H4 (cell line): ENCODE data around the gene TRAPPC2L. TPM values are rescaled to one million over a fixed set of nuclear protein-coding genes. Genes with fewer than 3 reads are reported as not detected.
"Not testable (repeated sequence)": the region's sequence is repeated elsewhere in the genome, so short reads cannot be mapped to it uniquely, and the experiment has no call there.

Source experiments
- DNase-seq: peaks from one replicate; pipeline ENCODE4 v3.0.0-alpha.2; 2015; ENCODE audit warnings: low spot score
- total RNA-seq: library from RNA; depleted of rRNA; stranded (reverse); fragments of >200 nt; shearing (Covaris generic); gene quantifications from 2 replicates; pipeline ENCODE4 v1.2.3, GENCODE V29; 2014

TRAPPC2L gene
- total RNA-seq, 1 experiment from 2014 or later = 50.7 TPM

DNA sequence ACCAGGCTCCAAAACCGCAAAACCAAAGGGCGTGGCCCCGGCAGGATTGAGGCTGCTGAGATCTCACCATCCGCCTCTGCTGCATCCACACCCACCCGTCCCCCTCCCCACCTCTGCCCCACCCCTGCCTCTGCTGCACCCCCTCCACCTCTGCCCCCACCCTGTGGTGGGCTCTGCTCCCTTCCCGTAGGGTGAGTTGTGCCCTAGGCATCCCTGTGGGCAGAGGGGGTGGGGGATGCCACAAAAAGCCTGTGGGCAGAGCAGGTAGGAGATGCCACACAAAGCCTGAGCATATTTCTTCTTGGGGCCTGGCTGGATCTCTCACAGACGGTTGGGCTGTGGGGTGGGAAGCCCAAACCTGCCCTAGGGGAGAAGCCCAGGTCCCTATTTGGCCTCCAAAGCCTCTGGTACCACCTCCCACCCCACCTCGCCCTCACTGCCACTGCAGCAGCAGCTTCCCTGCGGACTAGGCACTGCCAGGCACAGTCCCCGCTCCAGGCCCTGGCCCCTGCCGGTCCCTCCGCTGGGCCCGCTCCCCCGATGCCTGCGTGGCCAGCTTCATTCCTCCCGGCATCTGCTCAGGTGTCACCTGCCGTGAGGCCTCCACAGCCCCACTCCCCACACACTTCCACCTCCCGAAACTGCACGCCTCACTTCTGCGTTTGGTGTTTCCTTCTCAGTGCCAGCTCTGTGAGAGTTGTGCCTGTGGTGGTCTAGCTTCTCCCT lies 20.8 kb downstream of the TRAPPC2L start:
- DNase-seq = no peak

DNA sequence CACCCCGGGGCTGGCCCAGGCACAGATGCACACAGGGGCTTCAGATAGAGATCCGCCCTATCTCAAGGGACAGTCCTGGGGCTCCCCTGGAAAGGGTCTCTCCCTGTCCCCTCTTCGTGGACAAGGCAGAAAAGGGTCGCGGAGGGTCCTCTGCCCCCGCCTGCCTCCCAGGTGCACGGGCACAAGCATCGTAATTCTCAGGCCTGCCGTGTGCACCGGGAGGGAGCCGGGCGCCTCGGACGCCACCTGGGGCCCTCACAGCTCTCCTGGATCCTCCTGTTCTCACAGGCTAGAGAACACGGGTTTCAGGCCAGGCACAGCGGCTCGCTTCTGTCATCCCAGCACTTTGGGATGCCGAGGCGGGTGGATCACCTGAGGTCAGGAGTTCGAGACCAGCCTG lies 21.4 kb downstream of the TRAPPC2L start:
- no peak for DNase-seq

DNA sequence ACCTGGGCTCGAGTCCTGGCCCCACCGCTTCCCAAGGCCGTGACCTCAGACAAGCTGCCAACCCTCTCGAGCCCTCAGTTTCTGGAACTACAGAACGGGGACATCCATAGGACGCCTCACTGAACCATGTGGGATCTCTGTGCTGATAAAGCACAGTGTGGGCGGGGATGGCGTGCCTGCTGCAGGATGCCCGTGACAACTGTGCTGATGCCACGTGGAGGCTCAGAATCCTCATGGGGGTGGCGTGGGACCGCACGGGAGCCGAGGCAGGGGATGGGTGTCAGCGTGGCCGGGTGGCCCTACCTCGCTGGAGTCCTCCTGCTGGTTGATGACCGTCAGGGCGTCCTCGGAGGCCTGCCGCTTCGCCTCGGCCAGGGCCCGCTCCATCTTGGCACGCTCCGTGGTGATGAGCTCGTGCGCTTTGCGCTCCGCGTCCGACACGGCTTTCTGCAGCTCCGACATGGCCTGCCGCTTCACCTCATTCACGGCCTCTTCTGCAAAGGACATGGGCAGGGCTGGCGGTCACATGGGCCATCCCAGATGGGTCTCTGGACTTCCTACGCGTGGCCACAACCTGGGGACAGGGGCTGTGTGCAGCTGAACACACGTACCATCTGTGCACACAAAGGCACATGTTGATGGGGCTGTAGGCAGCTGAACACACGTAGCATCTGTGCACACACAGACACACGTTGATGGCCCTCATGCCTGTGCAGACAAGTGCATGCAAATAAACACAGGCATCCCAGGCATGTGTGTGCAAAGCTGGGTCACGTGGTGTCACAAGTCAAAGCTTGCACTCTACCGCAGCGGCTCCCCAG lies 22.2 kb downstream of the TRAPPC2L start:
- DNase-seq = no peak

DNA sequence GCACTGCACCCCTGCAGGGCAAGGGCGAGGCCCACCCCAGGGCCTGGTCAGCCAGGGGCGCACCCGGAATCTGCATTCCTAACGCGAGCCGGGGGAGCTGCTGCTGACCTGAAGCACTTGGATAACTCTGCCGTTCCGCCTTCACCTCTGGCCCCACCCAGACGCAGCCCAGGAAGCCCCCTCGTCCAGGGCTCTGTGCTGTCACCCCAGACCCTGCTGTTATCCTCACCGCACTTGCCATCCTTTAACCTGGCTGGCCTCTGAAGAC lies 22.8 kb downstream of the TRAPPC2L start:
- no peak for DNase-seq

DNA sequence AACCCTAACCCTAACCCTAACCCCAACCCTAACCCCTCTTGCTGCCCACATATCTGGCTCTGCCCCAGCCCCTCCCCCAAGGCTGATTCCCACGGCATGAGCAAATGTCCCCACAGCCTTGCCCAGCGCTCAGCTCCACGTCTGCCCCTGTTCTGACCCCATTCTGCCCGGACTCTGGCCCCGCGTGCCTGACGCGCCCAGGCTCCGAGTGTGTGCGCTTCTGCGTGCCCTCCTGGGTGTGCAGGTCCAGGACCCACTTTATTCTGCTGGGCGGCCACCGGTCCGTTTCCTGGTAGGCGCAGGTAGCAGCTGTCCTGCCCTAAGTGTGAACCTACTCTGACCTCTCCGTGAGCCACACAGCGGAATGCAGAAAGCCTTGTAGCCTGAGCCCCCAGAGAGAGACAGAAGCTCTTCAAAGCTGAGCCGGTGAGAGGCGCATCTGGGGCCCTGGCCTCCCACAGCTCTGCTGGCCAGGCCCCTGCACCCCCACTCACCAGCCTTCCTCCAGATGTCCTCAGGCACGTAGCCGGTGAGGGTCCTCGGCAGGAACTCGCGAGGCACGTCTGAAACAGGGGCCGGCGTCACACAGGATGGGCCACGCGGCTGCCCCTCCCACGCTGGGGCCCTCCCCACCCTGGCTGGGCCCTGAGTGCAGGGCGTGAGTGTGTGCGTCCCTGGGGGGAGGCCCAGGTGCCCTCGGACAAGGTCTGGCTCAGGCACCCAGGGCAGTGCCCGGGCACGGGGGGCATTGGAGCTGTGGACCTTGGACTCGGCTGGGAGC lies 23.5 kb downstream of the TRAPPC2L start:
- no peak for DNase-seq

DNA sequence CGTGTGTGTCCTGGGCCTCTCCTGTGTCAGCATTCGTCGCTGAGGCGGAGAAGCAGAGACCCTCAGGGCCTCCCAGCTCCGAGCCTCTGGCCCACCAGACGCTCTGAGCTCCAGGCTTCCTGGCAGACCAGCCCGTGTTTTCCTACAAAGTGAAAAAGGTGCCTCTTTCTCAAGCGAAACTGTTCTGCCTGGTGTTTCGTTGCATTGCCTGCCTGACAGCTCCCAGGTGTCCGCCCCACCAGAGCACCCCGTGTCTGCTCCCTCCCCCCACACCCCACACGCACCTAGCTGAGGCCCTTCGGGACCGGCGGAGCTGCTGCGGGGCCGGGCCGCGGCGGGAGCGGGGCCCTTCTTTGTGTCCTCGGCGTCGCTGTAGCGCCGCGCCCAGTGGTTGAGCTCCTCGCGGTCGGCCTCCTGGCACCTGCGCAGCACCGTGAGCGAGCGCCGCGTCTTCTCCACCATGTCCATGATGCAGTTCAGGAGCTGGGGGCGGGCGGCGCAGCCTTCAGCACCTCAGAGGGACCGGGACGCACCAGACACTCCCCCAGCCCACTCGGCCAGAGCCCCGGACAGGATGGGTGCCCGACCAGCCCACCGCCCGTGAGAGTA lies 24.2 kb downstream of the TRAPPC2L start:
- DNase-seq = no peak

DNA sequence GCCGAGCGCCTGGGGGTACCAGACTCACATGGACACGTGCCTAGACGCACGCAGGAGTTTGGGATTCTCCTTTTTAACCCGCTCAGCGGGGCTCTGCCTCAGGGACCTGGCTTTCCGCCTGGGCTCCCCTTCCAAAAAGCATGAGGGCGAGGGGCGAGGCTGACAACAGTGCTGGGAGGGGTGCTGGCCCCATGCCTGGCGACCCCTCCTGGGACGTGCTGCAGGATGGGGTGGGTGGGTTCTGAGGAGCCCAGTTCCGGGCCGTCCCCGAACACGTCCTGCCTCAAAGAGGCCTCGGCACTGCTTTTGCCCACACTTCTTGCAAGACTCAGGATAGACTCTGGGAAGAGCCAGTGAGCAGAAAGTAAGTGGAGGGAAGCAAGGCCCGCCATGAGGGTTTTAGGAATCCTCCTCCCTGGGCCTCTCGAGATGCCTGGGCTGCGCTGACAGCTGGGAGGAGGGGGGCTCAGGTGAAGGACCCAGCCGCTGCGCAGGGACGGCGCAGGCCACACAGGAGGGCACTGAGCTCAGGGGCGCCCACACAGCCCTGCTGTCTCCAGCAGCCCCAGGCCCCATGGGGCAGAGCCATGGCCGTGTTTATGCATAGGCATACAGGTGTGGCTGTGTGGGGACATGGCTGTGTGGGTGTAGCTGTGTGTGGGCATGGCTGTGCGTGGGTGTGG lies 24.9 kb downstream of the TRAPPC2L start:
- no peak for DNase-seq

DNA sequence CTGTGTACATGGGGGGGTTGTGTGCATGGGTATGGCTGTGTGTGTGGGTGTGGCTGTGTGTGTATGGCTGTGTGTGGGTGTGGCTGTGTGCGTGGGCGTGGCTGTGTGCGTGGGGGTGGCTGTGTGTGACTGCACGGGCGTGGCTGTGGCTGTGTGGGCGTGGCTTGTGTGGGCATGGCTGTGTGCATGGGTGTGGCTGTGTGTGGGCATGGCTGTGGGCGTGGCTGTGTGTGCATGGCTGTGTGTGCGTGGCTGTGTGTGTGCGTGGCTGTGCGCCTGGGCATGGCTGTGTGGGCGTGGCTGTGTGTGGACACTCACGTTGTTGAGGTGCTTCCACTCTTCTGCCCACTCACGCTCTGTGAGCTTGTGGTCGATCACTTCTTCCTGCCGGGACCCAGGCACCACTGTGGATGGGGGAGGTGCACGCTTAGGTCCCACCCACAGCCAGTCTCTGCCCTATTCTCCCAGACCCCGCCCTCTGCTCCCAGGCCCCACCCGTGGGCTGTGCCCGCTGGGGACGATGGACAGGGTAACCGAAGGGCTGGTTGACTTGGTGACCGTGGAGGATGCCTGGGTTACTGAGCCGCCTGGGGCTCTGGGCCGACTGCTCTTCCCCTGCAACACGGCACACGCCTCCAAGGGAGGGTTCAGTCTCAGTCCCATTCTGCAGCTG lies 25.6 kb downstream of the TRAPPC2L start:
- no peak for DNase-seq

DNA sequence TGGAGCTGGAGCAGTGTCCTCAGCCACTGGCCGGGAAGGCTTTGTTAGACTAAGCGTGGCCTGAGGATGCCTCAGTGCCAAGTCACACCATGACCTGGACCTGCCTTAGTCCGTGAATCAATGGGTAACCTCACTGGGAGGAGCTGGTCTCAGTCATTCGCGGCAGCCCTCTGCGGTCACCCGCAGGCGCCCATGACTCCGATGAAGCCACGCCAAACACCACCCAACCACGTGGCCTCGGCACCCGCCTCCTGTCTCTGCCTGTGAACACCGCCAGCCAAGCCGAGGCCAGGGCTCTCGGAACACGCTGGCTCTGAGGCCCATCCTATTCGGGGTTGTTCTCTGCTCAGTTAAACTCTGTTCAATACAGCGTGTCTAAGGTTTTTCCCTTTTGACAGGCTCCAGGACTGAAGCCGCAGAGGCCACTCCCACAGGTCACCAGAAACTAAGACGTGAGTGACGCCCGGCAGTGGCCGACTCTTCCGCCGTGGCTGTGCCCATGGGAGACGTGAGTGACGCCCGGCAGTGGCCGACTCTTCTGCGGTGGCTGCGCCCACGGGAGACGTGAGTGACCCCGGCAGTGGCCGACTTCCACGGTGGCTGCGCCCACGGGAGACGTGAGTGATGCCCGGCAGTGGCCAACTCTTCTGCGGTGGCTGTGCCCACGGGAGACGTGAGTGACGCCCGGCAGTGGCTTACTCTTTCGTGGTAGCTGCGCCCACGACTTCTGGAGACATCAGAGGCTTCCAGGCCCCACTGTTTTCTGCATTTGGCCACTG lies 26.4 kb downstream of the TRAPPC2L start:
- no peak for DNase-seq

DNA sequence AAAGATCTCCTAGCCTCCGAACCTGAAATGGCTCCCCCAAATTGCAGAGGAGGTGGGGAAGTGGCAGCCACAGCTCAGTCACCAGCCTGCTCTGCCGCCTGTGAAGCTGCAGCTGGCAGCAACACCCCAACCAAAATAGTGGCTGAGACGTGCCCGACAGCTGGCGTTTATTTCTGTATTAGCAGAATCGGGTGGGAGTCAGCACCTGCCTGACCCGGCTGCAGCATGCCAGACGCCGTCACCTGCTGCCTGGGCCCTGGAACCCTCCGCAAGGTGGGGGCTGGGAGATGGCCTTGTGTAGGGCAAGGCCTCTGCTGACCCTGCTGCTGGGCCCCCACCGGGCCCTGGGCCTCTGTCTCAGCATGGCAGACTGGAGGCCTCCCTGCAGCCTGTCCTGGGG lies 27.0 kb downstream of the TRAPPC2L start:
- no peak for DNase-seq

DNA sequence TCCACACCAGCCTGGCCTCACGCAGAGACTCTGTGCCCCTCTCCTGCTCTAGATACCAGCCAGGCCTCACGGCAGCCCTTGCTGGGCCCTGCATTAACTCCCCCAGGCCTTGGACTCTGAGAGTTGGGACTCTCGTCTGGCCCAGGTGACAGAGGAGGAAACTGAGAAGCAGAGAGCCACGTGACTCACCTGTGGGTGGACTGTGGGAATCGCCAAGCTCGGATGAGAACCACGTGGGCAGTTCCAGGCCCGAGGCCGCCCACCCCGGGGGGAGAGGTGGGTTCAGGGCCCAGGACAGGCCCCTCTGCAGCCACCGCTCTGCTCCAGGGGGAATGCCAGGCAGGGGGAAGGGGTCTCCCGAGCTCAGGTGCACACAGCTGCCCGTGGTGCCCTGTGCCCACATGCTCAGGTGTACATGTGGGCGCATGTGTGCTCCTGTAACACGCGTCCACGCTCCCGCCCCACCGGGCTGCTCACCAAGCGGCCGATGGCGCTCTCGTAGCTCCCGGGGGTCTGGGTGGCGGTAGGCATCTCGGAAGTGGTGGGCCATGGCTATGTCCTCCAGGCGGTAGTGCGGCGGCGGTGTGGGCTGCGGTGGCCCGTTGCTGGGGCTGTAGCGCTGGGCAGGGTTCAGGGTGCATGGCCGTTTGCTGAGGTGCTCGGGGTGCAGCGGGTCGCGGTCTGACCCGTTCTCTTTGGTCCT lies 27.8 kb downstream of the TRAPPC2L start:
- no peak for DNase-seq

DNA sequence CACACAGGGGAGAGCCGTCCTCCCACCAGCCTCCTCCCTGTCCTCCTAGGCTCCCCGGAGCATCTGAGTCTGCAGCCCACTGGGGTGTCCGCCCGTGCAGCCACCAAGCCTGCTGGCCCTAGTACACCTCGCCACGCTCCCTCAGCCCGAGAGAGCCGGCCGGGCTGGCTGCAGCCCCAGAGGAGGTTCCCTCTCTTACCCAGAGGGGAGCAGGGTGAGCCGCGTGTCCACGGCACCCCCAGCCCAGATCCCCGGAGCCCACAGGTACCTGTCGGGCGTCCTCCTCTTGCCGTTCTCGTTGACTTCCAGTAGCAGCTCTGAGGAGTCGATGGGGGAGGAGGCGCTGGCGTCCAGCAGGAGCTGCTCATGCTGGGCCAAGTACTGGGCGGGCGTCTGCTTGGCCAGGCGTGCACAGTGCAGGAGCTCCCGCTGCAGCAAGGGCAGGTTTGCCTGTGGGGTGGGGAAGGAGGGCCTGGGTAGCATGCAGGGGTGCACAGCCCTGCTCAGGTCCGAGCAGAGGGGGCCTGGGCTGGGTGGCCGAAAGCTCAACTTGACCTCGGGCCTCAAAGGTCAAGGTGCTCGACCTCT lies 28.9 kb downstream of the TRAPPC2L start:
- DNase-seq = no peak

DNA sequence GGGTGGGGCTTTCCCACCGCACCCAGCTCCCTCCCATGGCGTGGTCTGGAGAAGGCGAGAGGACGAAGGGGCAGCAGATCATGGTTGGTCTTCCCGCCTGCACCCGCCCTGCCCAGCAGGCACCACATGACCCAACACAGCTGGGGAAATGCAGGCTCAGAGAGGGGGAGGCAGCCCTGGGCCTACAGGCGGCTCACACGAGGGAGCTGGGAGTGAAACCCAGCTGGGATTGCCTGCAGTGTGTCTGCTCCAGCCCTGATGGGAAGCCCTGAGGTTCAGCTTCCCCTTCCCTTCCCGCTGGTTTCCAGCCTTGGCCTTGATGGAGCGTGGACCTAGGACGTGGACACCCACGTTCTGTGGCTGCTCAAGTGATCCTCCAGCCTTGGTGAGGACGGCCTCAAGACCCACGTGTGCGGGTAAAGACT lies 29.5 kb downstream of the TRAPPC2L start:
- DNase-seq = no peak

DNA sequence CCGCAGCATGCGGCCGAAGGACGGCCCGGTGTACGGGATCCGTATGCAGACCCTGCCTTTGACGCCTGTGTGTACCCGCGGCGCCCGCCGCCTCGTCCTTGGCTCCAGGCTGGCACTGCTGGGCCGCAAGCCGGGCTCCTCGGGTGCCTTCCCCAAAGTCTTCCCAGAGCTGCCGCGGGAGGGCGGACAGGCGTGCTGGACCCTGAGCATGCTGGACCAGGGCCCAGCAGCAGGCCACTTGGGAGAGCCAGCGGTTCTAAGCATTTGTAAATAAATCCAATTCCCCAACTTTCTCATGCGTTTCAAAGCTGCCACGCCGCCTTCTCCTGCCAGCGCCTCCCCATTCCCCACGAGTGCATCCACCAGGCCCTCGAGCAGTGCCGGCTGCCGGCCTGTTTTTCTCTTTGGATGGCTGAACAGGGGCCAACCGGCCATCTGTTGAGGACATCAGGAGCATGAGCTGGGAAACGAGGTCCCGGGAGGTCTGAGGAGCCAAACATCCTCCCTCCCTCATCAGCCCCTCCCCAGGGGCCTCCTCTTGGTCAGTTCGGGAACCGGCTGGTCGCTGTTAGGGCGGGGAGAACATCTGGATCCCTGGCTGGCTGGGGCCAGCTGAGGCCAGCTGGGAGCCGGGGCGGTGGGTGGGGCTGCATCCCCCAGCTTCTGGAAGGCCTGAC lies 30.1 kb downstream of the TRAPPC2L start:
- no peak for DNase-seq

DNA sequence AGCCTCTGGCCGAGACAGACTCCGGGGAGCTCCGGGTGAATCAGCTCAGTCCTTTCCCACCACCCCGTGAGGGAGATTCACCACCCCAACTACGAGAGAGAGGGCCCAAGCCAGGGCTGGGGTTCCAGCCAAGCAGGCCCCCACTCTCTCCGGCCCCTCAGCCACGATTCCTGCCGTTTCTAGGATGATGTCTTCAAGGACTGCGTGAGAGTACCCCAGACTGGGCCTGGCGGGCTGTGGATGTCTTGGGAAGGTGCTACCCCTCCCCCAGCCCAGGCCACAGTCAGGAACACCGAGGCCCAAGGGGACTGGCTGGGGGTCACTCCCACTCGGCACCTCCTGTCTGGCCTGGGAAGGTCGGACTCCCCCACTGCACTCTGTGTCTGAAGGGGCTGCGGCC lies 31.1 kb downstream of the TRAPPC2L start:
- DNase-seq = no peak

DNA sequence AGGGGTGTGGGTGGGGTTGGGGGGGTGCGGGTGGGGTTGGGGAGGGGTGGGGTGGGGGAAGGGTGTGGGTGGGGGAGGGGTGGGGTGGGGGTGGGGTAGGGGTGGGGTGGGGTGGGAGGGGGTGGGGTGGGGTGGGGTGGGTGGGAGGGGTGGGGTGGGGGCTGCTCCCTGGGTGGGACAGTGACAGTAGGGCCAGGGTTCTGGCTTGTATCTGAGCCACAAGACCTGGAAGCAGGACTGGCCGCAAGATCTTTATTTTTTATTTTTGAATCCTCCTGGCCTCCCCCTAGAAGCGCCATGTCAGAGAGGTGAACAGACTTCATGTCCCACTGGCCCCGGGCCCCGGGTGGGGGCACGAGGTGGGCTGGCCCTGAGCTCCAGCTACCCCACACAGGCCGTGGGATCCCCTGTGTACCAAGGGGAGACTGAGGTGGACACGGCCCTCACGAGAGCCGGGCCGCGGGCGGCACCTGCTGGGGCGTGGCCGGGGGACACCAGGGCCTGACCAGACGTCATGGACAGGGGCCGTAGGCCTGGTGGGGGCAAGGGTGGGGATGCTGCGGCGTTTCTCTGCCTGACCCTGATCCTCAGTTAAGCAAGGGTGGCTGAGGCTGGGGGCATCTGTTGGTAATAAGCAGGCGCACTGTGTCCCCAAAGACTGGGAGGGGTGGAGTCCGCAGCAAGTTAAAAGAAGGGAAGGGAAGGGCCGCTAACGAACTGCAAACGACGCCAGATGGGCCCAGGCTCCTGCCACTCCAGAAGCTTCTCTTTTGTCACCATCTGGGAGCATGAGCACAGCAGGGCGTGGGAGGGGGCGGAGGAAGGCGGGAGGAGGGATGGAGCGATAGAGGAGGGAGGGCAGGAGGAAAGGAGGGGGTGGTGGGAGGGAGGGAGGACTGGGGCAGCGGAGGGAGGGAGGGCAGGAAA lies 31.8 kb downstream of the TRAPPC2L start:
- no peak for DNase-seq

DNA sequence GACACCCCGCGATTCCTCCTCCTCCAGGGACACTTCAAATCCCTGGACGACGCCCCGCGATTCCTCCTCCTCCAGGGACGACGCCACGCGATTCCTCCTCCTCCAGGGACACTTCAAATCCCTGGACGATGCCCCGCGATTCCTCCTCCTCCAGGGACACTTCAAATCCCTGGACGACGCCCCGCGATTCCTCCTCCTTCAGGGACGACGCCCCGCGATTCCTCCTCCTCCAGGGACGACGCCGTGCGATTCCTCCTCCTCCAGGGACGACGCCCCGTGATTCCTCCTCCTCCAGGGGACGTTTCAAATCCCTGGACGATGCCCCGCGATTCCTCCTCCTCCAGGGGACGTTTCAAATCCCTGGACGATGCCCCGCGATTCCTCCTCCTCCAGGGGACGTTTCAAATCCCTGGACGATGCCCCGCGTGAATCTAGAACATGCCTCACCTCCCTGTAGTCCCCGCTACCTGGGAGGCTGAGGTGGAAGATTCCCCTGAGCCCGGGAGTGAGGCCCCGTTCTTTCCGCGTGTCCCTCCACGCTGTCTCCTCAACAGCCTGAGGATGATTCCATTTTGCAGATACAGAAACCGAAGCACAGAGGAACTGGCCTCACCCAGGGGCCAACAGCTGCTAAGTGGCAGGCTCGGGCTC lies 32.9 kb downstream of the TRAPPC2L start:
- not testable (repeated sequence) for DNase-seq
